ENCODE measurements around the gene MLLT1.

The MLLT1 gene

GRCh38 chr19:6278051-6278450, 1.7 kb downstream of the MLLT1 start:
- DNase-seq (ENCODE audit: insufficient read length, low spot score) = no peak
- no peak for FAIRE-seq
- TF ChIP-seq POLR2AphosphoS5 (IDR thresholded peaks at IDR 0.05; ENCODE audit: low read depth, low read length) = no peak

DNA sequence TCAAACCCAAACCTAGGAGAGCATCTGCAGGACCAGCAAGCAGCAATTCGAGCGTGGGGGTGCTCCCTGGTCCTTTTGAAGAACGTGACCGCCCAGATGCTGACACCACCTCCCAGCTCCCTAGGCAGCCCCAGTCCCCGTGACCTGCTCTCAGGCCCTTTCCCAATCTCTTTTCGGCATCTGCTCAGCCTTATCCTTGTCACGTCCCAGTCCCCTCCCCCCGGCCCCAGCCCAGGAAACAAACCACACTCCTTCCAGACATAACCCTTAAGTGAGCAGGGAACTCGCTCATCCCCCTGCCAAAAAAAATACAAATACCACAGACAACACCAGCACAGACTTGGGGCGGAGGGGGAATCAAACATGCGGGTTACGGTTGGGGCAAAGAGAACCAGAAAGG, 3.3 kb downstream of the MLLT1 start:
- FAIRE-seq = no peak
- TF ChIP-seq POLR2A (IDR thresholded peaks at IDR 0.05; ENCODE audit: low read depth, low read length) (no peak), POU2F2 (IDR thresholded peaks at IDR 0.05; ENCODE audit: low read depth, low read length) (no peak), TAF1 (IDR thresholded peaks at IDR 0.05; ENCODE audit: low read depth, low read length) (no peak), SPI1 (IDR thresholded peaks at IDR 0.05; ENCODE audit: low read depth, low read length) (no peak), PAX5 (IDR thresholded peaks at IDR 0.05; ENCODE audit: insufficient read depth, low read length, severe bottlenecking) (no peak), POLR2AphosphoS5 (IDR thresholded peaks at IDR 0.05; ENCODE audit: low read depth, low read length) (no peak)
- no peak for DNase-seq (ENCODE audit: insufficient read length, low spot score)

DNA sequence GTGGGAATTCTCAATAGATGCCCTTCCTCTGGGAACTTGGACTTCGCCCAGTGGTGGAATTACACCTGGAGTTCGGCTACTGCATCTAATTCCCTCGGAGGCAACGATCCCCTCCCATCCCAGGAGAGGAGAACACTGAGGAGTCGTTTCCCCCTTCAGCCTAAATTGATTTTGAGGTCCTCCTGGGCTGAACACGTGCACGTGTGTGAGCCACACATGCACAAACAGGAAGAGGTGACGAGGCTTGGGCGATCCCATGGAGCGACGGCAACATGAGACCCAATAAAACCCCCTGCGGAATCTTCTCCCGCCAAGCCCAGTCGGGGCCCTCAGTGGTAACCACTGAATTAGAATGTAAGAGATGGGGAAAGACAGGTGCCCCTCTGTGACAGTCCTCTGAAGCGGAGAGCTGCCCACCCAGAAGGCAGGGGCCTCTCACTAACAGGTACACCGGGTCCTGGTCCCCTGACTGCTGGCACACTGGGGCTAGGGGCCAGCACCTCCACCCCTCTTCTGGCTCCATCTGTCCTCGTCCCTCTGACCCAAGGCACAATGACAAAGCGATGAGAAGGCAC, 4.5 kb downstream of the MLLT1 start:
- TF ChIP-seq POU2F2 (IDR thresholded peaks at IDR 0.05; ENCODE audit: low read depth, low read length) (no peak), TAF1 (IDR thresholded peaks at IDR 0.05; ENCODE audit: low read depth, low read length) (no peak), POLR2A (IDR thresholded peaks at IDR 0.05; ENCODE audit: low read depth, low read length) (no peak), SPI1 (IDR thresholded peaks at IDR 0.05; ENCODE audit: low read depth, low read length) (no peak), PAX5 (IDR thresholded peaks at IDR 0.05; ENCODE audit: insufficient read depth, low read length, severe bottlenecking) (no peak), POLR2AphosphoS5 (IDR thresholded peaks at IDR 0.05; ENCODE audit: low read depth, low read length) (no peak)
- no peak for FAIRE-seq

GRCh38 chr19:6274756-6275155, 5.0 kb downstream of the MLLT1 start:
- TF ChIP-seq POLR2A (IDR thresholded peaks at IDR 0.05; ENCODE audit: low read depth, low read length) = no peak
- TF ChIP-seq PAX5 (IDR thresholded peaks at IDR 0.05; ENCODE audit: insufficient read depth, low read length, severe bottlenecking) = no peak
- TF ChIP-seq TAF1 (IDR thresholded peaks at IDR 0.05; ENCODE audit: low read depth, low read length) = no peak
- TF ChIP-seq POLR2AphosphoS5 (IDR thresholded peaks at IDR 0.05; ENCODE audit: low read depth, low read length) = no peak
- TF ChIP-seq SPI1 (IDR thresholded peaks at IDR 0.05; ENCODE audit: low read depth, low read length) = no peak
- no peak for TF ChIP-seq POU2F2 (IDR thresholded peaks at IDR 0.05; ENCODE audit: low read depth, low read length)
- no peak for DNase-seq (ENCODE audit: insufficient read length, low spot score)
- no peak for FAIRE-seq

More for the DNA sequence above, 4.5 kb downstream of the MLLT1 start:
- DNase-seq (ENCODE audit: insufficient read length, low spot score) = no peak

DNA sequence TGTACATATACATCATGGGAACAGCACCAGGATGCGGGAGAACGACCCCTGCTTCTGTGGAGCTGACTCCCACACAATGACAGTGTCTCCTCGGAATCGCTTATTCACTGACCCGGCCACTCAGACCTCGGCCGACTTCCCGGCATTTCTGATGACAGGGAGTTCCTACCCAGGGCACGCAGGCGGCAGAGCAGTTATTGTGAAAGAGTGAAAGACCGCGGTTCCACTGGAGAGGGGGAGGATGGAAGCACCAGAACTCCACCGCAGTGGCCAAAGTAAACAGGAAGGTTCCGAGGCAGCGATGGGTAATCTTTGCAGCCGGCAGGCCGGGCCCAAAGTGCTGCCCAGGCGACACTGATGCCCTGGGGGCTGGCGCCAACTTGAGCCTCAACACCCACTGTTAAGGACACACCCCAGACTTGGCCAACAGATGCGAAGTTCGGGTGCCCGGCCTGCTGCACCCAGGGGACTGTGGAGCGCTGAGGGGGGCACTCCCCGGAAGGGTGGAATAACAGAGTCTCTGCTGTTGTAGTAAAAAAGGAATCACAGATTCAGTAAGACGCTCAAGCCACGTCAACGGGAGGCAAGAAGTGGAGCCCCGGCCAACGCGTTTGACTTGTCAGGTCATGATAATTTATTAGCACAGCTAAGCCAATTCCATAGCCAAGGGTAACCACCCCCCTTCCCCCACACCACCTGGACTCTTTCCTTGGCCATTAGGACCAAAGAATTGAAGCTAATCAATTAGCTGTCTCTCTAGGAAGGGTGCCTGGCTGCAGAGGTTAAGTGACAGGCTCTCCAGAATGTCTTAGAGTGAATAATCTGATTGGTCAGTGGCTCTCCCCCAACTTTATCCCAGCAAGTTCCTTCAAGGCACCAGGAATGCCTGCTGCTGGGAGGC, 5.8 kb downstream of the MLLT1 start:
- FAIRE-seq (no peak), DNase-seq (ENCODE audit: insufficient read length, low spot score) (no peak)
- no peak for TF ChIP-seq POLR2A (IDR thresholded peaks at IDR 0.05; ENCODE audit: low read depth, low read length)
- no peak for TF ChIP-seq TAF1 (IDR thresholded peaks at IDR 0.05; ENCODE audit: low read depth, low read length)
- TF ChIP-seq POLR2AphosphoS5 (IDR thresholded peaks at IDR 0.05; ENCODE audit: low read depth, low read length) = no peak
- no peak for TF ChIP-seq PAX5 (IDR thresholded peaks at IDR 0.05; ENCODE audit: insufficient read depth, low read length, severe bottlenecking)
- no peak for TF ChIP-seq SPI1 (IDR thresholded peaks at IDR 0.05; ENCODE audit: low read depth, low read length)
- TF ChIP-seq POU2F2 (IDR thresholded peaks at IDR 0.05; ENCODE audit: low read depth, low read length) = no peak

DNA sequence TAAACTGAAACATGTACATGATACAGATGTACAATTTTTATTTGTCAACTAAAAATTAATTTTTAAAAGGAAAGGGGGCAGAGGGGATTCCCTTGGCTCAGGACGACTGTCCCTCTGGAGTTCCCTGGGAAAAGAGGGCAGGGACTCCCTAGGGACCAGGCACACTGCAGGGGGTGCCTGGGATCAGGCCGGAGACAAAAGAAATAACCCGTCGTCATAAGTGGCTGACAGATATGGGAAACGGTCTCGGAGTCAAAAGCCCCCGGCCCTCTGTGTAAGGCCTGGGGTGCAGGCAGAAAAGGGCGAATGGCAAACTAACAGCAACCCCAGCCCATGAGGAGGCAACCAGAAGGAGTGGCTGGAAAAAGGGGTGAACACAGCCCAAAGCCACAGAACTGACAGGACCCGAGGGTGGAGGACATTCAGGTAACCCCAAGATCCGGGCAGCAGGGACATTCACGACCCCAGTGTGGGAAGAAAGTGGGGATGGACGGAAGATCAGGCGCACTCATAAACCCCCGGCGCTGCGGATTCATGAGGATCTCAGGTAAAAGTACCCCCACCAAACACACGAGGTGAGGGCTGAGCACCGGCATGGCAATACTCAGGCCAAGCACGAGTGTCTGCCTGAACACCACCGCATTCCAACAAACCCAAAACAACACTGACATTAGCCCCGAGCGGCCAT, 6.7 kb downstream of the MLLT1 start:
- FAIRE-seq (no peak), DNase-seq (ENCODE audit: insufficient read length, low spot score) (no peak)
- no peak for TF ChIP-seq POU2F2 (IDR thresholded peaks at IDR 0.05; ENCODE audit: low read depth, low read length)

GRCh38 chr19:6272411-6272791, 7.4 kb downstream of the MLLT1 start:
- no peak for DNase-seq (ENCODE audit: insufficient read length, low spot score)
- no peak for FAIRE-seq
- no peak for TF ChIP-seq POLR2A (IDR thresholded peaks at IDR 0.05; ENCODE audit: low read depth, low read length)
- TF ChIP-seq POLR2AphosphoS5 (IDR thresholded peaks at IDR 0.05; ENCODE audit: low read depth, low read length) = no peak
- TF ChIP-seq POU2F2 (IDR thresholded peaks at IDR 0.05; ENCODE audit: low read depth, low read length) = no peak
- no peak for TF ChIP-seq PAX5 (IDR thresholded peaks at IDR 0.05; ENCODE audit: insufficient read depth, low read length, severe bottlenecking)
- TF ChIP-seq TAF1 (IDR thresholded peaks at IDR 0.05; ENCODE audit: low read depth, low read length) = no peak
- no peak for TF ChIP-seq SPI1 (IDR thresholded peaks at IDR 0.05; ENCODE audit: low read depth, low read length)

DNA sequence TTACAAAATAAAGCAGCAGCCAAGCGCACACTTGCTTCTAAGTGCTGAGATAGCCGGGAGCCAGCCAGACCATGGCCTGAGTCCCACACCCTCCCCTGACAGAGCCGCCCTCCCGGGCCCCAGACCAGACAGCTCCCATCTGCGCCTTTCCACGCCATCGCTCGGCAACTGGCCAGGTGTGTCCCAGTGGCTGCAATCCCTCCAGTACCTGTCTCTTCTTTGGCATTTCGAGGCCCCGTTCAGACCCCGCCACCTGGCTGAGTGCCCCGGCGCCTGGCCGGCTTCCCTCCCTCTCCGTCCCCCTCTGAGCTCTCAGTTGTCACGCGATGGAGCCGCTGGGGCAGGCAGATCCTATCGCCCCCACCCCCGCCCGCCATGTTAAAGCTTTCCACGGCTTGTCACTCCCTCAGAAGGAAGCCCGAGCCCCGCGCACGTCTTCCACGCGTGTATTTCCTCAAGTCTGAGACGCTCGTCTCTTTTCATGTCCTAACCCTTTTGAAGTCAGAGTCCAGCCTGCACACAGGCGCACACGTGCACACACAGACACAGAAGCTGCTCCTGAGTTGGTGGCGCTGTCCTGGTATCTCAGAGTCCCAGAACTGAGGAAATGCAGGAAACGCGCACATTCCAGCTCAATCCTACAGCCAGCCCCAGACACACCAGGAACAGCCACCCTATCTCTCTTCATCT, 7.9 kb downstream of the MLLT1 start:
- DNase-seq (ENCODE audit: insufficient read length, low spot score) = no peak
- TF ChIP-seq SPI1 (IDR thresholded peaks at IDR 0.05; ENCODE audit: low read depth, low read length) = no peak
- no peak for TF ChIP-seq POLR2A (IDR thresholded peaks at IDR 0.05; ENCODE audit: low read depth, low read length)
- no peak for TF ChIP-seq POU2F2 (IDR thresholded peaks at IDR 0.05; ENCODE audit: low read depth, low read length)
- TF ChIP-seq TAF1 (IDR thresholded peaks at IDR 0.05; ENCODE audit: low read depth, low read length) = no peak
- TF ChIP-seq POLR2AphosphoS5 (IDR thresholded peaks at IDR 0.05; ENCODE audit: low read depth, low read length) = no peak
- no peak for FAIRE-seq

DNA sequence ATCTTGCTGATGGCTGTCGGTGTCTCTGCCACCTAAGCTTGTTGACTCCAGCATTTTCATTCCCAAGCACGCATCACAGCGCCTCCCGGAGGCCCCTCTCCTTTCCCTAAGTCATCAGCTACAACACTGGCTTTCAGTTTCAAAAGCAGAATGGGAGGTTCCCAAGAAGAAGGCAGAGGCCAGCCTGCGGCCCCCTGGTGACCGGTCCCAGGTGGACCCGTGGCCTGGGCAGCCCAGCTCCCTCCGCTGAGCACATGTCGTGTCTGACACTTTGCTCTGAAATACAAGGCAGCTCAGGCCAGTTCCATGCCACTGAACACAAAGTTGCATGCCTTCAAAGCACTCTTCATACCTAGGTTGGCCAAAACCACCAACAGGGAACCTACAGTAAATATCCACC, 8.5 kb downstream of the MLLT1 start:
- no peak for DNase-seq (ENCODE audit: insufficient read length, low spot score)
- no peak for FAIRE-seq
- TF ChIP-seq POLR2AphosphoS5 (IDR thresholded peaks at IDR 0.05; ENCODE audit: low read depth, low read length) = no peak
- no peak for TF ChIP-seq POU2F2 (IDR thresholded peaks at IDR 0.05; ENCODE audit: low read depth, low read length)

Measured in GM12891 (cell line).